Ishikawa (cell line): Measurements from ENCODE around the gene VWA8.

Experiments used
- CEBPB ChIP-seq: IDR thresholded peaks from 2 replicates; pipeline ENCODE4 v1.6.1; 2012
- CREB1 ChIP-seq: IDR thresholded peaks from 2 replicates; pipeline ENCODE4 v1.6.1; 2012; ENCODE audit warnings: low read depth
- EGR1 ChIP-seq: IDR thresholded peaks from 2 replicates; pipeline ENCODE4 v1.6.1; 2012
- EP300 ChIP-seq: IDR thresholded peaks from 2 replicates; pipeline ENCODE4 v1.6.1; 2012; ENCODE audit warnings: borderline replicate concordance
- FOXM1 ChIP-seq: IDR thresholded peaks from 2 replicates; pipeline ENCODE4 v1.6.1; 2012; ENCODE audit warnings: low read depth, borderline replicate concordance
- MAX ChIP-seq: IDR thresholded peaks from 2 replicates; pipeline ENCODE4 v1.6.1; 2012
- NFIC ChIP-seq: IDR thresholded peaks from 2 replicates; pipeline ENCODE4 v1.6.1; 2012
- RAD21 ChIP-seq: IDR thresholded peaks from 2 replicates; pipeline ENCODE4 v1.6.1; 2012; ENCODE audit warnings: low read depth
- TAF1 ChIP-seq: IDR thresholded peaks from 2 replicates; pipeline ENCODE4 v1.6.1; 2012; ENCODE audit warnings: low read depth, mild to moderate bottlenecking
- TCF12 ChIP-seq: IDR thresholded peaks from 2 replicates; pipeline ENCODE4 v1.6.1; 2012; ENCODE audit warnings: low read depth
- TEAD4 ChIP-seq: IDR thresholded peaks from 2 replicates; pipeline ENCODE4 v1.6.1; 2012
- USF1 ChIP-seq: IDR thresholded peaks from 2 replicates; pipeline ENCODE4 v1.6.1; 2012
- YY1 ChIP-seq: IDR thresholded peaks from 2 replicates; pipeline ENCODE4 v1.6.1; 2012; ENCODE audit warnings: low read depth
- ZBTB7A ChIP-seq: IDR thresholded peaks from 2 replicates; pipeline ENCODE4 v1.6.1; 2012; ENCODE audit warnings: low read depth
- TF ChIP-seq, protein P1 (sequence below): IDR thresholded peaks from 2 replicates; pipeline ENCODE4 v1.6.1; 2012; ENCODE audit warnings: low read depth, mild to moderate bottlenecking

The VWA8 gene

GRCh38 chr13:41633776-41634175 lies 327.1 kb downstream of the VWA8 start:
- TF ChIP-seq TCF12 (no peak), NFIC (no peak), FOXM1 (no peak), CEBPB (no peak), YY1 (no peak), MAX (no peak), TEAD4 (no peak), CREB1 (no peak), TAF1 (no peak), USF1 (no peak)
- TF ChIP-seq, protein P1, sequence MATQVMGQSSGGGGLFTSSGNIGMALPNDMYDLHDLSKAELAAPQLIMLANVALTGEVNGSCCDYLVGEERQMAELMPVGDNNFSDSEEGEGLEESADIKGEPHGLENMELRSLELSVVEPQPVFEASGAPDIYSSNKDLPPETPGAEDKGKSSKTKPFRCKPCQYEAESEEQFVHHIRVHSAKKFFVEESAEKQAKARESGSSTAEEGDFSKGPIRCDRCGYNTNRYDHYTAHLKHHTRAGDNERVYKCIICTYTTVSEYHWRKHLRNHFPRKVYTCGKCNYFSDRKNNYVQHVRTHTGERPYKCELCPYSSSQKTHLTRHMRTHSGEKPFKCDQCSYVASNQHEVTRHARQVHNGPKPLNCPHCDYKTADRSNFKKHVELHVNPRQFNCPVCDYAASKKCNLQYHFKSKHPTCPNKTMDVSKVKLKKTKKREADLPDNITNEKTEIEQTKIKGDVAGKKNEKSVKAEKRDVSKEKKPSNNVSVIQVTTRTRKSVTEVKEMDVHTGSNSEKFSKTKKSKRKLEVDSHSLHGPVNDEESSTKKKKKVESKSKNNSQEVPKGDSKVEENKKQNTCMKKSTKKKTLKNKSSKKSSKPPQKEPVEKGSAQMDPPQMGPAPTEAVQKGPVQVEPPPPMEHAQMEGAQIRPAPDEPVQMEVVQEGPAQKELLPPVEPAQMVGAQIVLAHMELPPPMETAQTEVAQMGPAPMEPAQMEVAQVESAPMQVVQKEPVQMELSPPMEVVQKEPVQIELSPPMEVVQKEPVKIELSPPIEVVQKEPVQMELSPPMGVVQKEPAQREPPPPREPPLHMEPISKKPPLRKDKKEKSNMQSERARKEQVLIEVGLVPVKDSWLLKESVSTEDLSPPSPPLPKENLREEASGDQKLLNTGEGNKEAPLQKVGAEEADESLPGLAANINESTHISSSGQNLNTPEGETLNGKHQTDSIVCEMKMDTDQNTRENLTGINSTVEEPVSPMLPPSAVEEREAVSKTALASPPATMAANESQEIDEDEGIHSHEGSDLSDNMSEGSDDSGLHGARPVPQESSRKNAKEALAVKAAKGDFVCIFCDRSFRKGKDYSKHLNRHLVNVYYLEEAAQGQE = no peak

GRCh38 chr13:41631296-41631965 lies 329.5 kb downstream of the VWA8 start:
- TF ChIP-seq EP300 = no peak
- TF ChIP-seq EGR1 = no peak
- no peak for TF ChIP-seq CREB1
- TF ChIP-seq, protein P1 = no peak
- no peak for TF ChIP-seq TAF1
- no peak for TF ChIP-seq FOXM1

DNA sequence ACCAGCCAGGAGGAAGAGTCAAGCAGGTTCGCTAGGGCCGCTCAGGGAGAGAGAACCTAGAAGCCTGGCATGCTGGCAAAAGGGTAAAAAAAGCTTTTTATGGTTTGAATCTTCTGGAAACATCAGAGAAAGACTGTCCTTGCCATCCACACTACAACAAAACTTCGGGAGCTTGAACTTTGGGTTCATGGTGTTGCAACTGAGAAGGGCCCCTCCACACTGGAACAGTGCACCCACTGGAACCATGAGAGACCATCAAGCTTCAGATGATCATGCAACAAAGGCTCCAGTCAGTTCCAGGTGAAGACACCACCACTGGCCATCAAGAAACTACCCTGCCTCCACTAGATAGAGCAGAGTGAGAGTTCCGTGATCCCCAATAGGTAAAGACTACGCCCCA lies 333.5 kb downstream of the VWA8 start:
- TF ChIP-seq CREB1 (no peak), FOXM1 (no peak), TEAD4 (no peak)

DNA sequence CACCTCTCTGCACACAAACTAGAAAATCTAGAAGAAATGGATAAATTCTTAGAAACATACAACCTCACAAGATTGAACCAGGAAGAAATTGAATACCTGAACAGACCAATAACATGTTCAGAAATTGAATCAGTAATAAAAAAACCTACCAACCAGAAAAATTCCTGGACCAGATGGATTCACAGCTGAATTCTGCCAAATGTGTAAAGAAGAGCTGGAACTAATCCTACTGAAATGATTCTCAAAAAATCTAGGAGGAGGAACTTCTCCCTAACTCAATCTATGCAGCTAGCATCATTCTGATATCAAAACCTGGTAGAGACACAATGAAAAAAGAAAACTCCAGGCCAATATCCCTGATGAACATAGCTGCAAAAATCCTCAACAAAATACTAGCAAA lies 336.9 kb downstream of the VWA8 start:
- TF ChIP-seq CEBPB (no peak), EGR1 (no peak), YY1 (no peak)

DNA sequence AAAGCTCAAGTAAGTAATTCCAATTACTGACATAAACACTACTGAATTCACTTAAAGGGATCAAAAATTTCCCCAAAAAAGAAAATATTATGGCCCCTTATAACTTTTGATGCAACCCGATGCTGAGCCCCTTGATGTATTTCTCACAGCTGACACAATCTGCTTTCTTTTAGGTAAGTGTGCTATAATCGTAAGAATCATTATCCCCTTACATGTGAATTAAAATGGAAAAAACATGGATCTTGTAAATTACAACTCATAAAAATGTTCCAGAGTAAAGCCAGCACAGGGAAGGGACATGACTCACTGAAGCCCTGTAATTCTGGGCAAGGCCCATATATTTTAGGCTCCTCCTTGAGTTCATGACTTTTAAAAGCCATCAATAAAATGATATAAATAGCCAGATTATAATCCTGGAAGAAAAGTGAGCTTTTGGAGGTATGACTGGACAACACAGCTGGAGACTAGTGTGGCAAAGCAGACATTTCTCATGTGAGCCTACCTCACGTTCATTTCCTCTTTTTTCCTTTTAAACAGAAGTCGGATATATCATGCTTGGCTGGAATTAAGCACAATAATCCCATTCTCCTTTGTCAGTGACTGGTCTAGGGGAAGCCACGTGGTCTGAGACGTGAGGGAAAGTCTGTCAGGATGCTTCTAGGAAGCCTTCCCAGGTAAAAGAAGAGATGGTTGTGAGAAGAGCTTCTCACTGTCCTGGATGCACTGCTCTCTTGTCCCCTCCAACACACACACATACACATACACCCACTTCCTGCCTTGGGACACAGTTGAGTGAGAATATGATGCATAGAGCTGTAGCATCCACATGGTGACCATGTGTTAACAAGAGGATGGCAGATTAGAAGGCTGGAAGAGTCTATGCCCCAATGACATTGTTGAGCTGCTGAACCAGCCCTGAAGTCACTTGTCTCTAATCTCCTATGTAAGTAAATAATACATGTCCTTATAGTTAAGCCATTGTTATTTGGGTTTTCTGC lies 338.2 kb downstream of the VWA8 start:
- TF ChIP-seq RAD21 = no peak
- TF ChIP-seq MAX = no peak
- no peak for TF ChIP-seq TEAD4
- TF ChIP-seq USF1 = no peak
- TF ChIP-seq CREB1 = no peak
- TF ChIP-seq, protein P1 = no peak
- TF ChIP-seq ZBTB7A = no peak
- no peak for TF ChIP-seq TCF12
- TF ChIP-seq CEBPB = no peak
- TF ChIP-seq EP300 = no peak
- no peak for TF ChIP-seq FOXM1
- no peak for TF ChIP-seq EGR1
- no peak for TF ChIP-seq NFIC
- no peak for TF ChIP-seq YY1
